Adrenal gland (tissue), 12 donors: ENCODE data around the gene CEP112. TPM values are rescaled to one million over a fixed set of nuclear protein-coding genes. Genes with fewer than 3 reads are reported as not detected.
A peak's percentile ranks its signal among the peaks of the same experiment; 100 is the strongest.

ENCODE experiments used
- DNase-seq, 7 donors: peaks; one replicate each; pipeline ENCODE4 v3.0.0-alpha.2; 2019 to 2020
- H3K27ac ChIP-seq, 5 donors: fragments of 200-600 bp; sonication (generic) in 4 of 5; 1 replicate in 3 of 5; 2 replicates in 2 of 5; pipeline versions ENCODE4 v1.5.1 to v1.8.0; 2016 to 2020; ENCODE audit warnings: mild to moderate bottlenecking in 1 of 5
- H3K27me3 ChIP-seq: fragments of 200-600 bp; 2 replicates; pipeline ENCODE4 v1.8.0; 2021
- H3K36me3 ChIP-seq, 2 donors: fragments of 200-600 bp; replicated peaks in 1 of 2; 1 replicate in 1 of 2; 2 replicates in 1 of 2; pipeline versions ENCODE4 v1.5.1 to v1.8.0; 2018 to 2022
- H3K4me1 ChIP-seq, 2 donors: fragments of 200-600 bp; replicated peaks in 1 of 2; 1 replicate in 1 of 2; 2 replicates in 1 of 2; pipeline versions ENCODE4 v1.5.1 to v1.8.0; 2018 to 2021
- H3K4me3 ChIP-seq, 4 donors: fragments of 200-600 bp; sonication (generic) in 3 of 4; one replicate each; pipeline ENCODE4 v1.5.1; 2016 to 2018
- H3K9me3 ChIP-seq, 3 donors: fragments of 200-600 bp; sonication (generic) in 1 of 3; replicated peaks in 1 of 3; 1 replicate in 2 of 3; 2 replicates in 1 of 3; pipeline versions ENCODE4 v1.5.1 to v1.8.0; 2016 to 2021
- POLR2A ChIP-seq, 2 donors: fragments of 450-650 bp; IDR thresholded peaks; one replicate each; pipeline ENCODE4 v1.6.1; 2017; ENCODE audit warnings: antibody characterized with exemption in 2 of 2, mild to moderate bottlenecking in 2 of 2, moderate library complexity in 1 of 2
- WGBS, 4 donors: extraction: QIAGEN DNeasy Blood & Tissue Kit in 2 of 4; methylation state at CpG; one replicate each; pipeline versions ENCODE4 v1.1.5 to v1.1.7; 2013 to 2017; 5-methylcytosine and 5-hydroxymethylcytosine counted together
- intact Hi-C, 2 donors: fragments of 100-400 bp; cut with DNase I; formaldehyde crosslinking; loops; one replicate each; pipeline versions ENCODE4 v1.14.1 to v1.15.0; 2022 to 2023
- polyA plus RNA-seq, 3 donors: library from polyadenylated mRNA; stranded (reverse); fragments of 200-250 nt in 2 of 3; fragments of 350-450 nt in 1 of 3; fragmentation: Illumina TruSeq in 1 of 3; extraction: RNeasy Lipid Tissue Mini Kit (QIAGEN cat#74804) in 1 of 3; gene quantifications; one replicate each; pipeline ENCODE4 v1.2.3, GENCODE V29; 2013 to 2014
- total RNA-seq, 9 donors: library from RNA; depleted of rRNA in 4 of 9; stranded (reverse); fragments of >200 nt in 4 of 9; fragments of 120-200 nt in 1 of 9; fragmentation: NEBNext Ultra II Directional in 1 of 9; extraction: Animal tissue kit (Norgen Biotek cat#: 25700) in 1 of 9; gene quantifications; one replicate each; pipeline versions ENCODE4 v1.1.0 to v1.2.4, GENCODE V29; 2013 to 2023
- TF ChIP-seq, protein P1 (sequence below), 6 experiments: fragments of 450-650 bp in 4 of 6; fragments of 200-600 bp in 2 of 6; sonication (generic) in 1 of 6; IDR thresholded peaks; 1 replicate in 5 of 6; 2 replicates in 1 of 6; pipeline versions ENCODE4 v1.5.1 to v1.8.0; 2016 to 2021; ENCODE audit warnings: antibody characterized with exemption in 6 of 6, mild to moderate bottlenecking in 2 of 6, moderate library complexity in 1 of 6
- donor health status: healthy with polysubstance abuse.
- donor health status: Bipolar disorder and iron deficiency.
- donor health status: DM: yes; HTN: yes; CAD: no.
- donor health status: DM: no; HTN: no; CAD: no.
- donor health status: DM: no; HTN: no; CAD: no.
- donor health status: DM: yes; HTN: yes; CAD: no.

Gene CEP112
- total and polyA plus RNA-seq, 12 donors, result 4.2 to 24.1 (median 9.6) TPM

GRCh38 chr17:65930140-65930730, 261.7 kb downstream of the CEP112 start:
- peaks cover 0 to 8% (median 0%) of the 10 kb centered on the region in 3 donors for H3K9me3 ChIP-seq
- TF ChIP-seq, protein P1, sequence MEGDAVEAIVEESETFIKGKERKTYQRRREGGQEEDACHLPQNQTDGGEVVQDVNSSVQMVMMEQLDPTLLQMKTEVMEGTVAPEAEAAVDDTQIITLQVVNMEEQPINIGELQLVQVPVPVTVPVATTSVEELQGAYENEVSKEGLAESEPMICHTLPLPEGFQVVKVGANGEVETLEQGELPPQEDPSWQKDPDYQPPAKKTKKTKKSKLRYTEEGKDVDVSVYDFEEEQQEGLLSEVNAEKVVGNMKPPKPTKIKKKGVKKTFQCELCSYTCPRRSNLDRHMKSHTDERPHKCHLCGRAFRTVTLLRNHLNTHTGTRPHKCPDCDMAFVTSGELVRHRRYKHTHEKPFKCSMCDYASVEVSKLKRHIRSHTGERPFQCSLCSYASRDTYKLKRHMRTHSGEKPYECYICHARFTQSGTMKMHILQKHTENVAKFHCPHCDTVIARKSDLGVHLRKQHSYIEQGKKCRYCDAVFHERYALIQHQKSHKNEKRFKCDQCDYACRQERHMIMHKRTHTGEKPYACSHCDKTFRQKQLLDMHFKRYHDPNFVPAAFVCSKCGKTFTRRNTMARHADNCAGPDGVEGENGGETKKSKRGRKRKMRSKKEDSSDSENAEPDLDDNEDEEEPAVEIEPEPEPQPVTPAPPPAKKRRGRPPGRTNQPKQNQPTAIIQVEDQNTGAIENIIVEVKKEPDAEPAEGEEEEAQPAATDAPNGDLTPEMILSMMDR (IDR thresholded peaks at IDR 0.05), result no peak
- no peak for TF ChIP-seq POLR2A (IDR thresholded peaks at IDR 0.05)
- intact Hi-C loops, result no loop called here
- H3K27me3 ChIP-seq, result no peaks in the 10 kb centered on the region
- no peak overlapping the region for H3K27ac ChIP-seq
- H3K36me3 ChIP-seq, result no peaks in the 10 kb centered on the region
- 76 to 89% (median 84%) methylated on average over 2 of the region's 2 CpGs for WGBS, 4 donors
- no peak overlapping the region for H3K4me3 ChIP-seq
- H3K4me1 ChIP-seq, result no peaks in the 10 kb centered on the region
- DNase-seq, result no peak

- no peak for DNase-seq
- Histone ChIP-seq H3K27me3 (no peaks in the 10 kb centered on the region), H3K4me1 (no peaks in the 10 kb centered on the region), H3K36me3 (no peaks in the 10 kb centered on the region), H3K9me3 (no peaks in the 10 kb centered on the region), H3K27ac (no peak overlapping the region), H3K4me3 (no peak overlapping the region)
- 98 to 99% (median 98%) methylated on average over 5 of the region's 5 CpGs for WGBS, 4 donors
- intact Hi-C loops, result no loop called here
- TF ChIP-seq, protein P1 (IDR thresholded peaks at IDR 0.05), result no peak
- no peak for TF ChIP-seq POLR2A (IDR thresholded peaks at IDR 0.05)
Measured at GRCh38 chr17:65926599-65926998, 265.3 kb downstream of the CEP112 start.

DNA sequence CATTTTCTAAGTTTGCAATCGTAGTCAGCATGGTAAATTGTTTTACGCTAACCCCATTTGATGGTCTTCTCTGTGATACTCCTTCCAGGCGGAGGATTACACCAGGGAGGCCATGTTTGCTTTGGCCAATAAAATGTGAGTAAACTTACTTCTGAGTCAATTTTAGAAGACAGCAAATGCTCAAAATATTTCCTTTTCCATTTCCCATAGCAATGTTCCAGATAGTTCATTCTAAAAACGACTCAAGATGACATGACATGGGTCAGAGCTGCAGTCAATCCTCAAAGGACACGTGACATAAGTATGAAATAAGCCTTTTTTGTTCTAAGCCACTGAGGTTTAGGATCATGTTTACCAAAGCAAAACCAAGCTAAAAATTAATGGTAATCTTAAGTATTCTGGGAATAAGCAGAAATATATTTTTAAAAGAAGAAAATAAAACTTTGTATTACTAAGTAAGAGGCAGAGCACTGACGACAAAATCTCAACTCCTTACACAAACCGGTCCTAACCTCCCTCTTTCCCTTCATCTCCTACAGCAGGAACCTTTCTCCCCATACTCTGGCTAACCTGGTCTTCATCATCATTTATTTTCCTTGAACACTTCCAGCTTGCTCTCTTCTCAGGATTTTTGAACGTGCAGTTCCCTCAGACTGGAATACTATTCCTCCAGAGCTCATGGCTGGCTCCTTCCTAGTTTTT, 266.2 kb downstream of the CEP112 start:
- TF ChIP-seq POLR2A (IDR thresholded peaks at IDR 0.05), result no peak
- TF ChIP-seq, protein P1 (IDR thresholded peaks at IDR 0.05), result no peak
- intact Hi-C loops, result no loop called here
- peak overlapping the region in 1 of 5 donors; percentile 13 for H3K27ac ChIP-seq
- H3K36me3 ChIP-seq, result no peaks in the 10 kb centered on the region
- WGBS, 4 donors, result 76 to 86% (median 83%) methylated on average over 8 of the region's 8 CpGs
- no peak overlapping the region for H3K4me3 ChIP-seq
- no peaks in the 10 kb centered on the region for H3K27me3 ChIP-seq
- DNase-seq, result no peak
- no peaks in the 10 kb centered on the region for H3K9me3 ChIP-seq
- no peaks in the 10 kb centered on the region for H3K4me1 ChIP-seq

- no peak for DNase-seq
- Histone ChIP-seq H3K4me1 (peaks cover 13 to 17% of the 10 kb centered on the region in 2 donors), H3K36me3 (no peaks in the 10 kb centered on the region), H3K27me3 (no peaks in the 10 kb centered on the region), H3K27ac (no peak overlapping the region), H3K4me3 (no peak overlapping the region), H3K9me3 (no peaks in the 10 kb centered on the region)
- TF ChIP-seq POLR2A (IDR thresholded peaks at IDR 0.05), result no peak
- TF ChIP-seq, protein P1 (IDR thresholded peaks at IDR 0.05), result no peak
- intact Hi-C loops, result no loop called here
- 71 to 85% (median 77%) methylated on average over 6 of the region's 6 CpGs for WGBS, 4 donors
Measured at GRCh38 chr17:65920996-65921395, 270.9 kb downstream of the CEP112 start.
